Measurements from ENCODE around the gene ZNF138. TPM values are rescaled to one million over a fixed set of nuclear protein-coding genes. Genes with fewer than 3 reads are reported as not detected.
"Not testable (repeated sequence)": the region's sequence is repeated elsewhere in the genome, so short reads cannot be mapped to it uniquely, and the experiment has no call there.

The ZNF138 gene
- total and polyA plus RNA-seq, 4 donors: 20.4 to 48.3 (median 27.7) TPM

GRCh38 chr7:64863021-64863420 is 68.8 kb downstream of the ZNF138 start:
- H3K4me1 ChIP-seq (ENCODE audit: control insufficient read depth, insufficient read depth, low read length): no peaks in the 10 kb centered on the region
- WGBS (ENCODE audit: insufficient coverage): 96% methylated on average over 9 of the region's 9 CpGs
- no peak for DNase-seq (ENCODE audit: low read depth in 4 of 6, low spot score in 6 of 6)

GRCh38 chr7:64863530-64863929 is 69.3 kb downstream of the ZNF138 start:
- H3K36me3 ChIP-seq (ENCODE audit: control insufficient read depth, insufficient read depth, low read length); H3K4me3 ChIP-seq (ENCODE audit: low read depth, low read length); H3K27ac ChIP-seq (ENCODE audit: low read depth, low read length); DNase-seq (ENCODE audit: low read depth in 4 of 6, low spot score in 6 of 6); H3K9me3 ChIP-seq (ENCODE audit: control insufficient read depth, insufficient read depth, low read length); H3K4me1 ChIP-seq (ENCODE audit: control insufficient read depth, insufficient read depth, low read length); H3K27me3 ChIP-seq (ENCODE audit: control insufficient read depth, insufficient read depth, low read length): not testable (repeated sequence)
- 100% methylated on average over 1 of the region's 3 CpGs for WGBS (ENCODE audit: insufficient coverage)

More at GRCh38 chr7:64863021-64863420, 68.8 kb downstream of the ZNF138 start:
- no peaks in the 10 kb centered on the region for H3K27me3 ChIP-seq (ENCODE audit: control insufficient read depth, insufficient read depth, low read length)
- H3K9me3 ChIP-seq (ENCODE audit: control insufficient read depth, insufficient read depth, low read length): no peaks in the 10 kb centered on the region
- H3K27ac ChIP-seq (ENCODE audit: low read depth, low read length): no peak overlapping the region
- no peak overlapping the region for H3K4me3 ChIP-seq (ENCODE audit: low read depth, low read length)
- peaks cover 3% of the 10 kb centered on the region for H3K36me3 ChIP-seq (ENCODE audit: control insufficient read depth, insufficient read depth, low read length)

- 85% methylated on average over 7 of the region's 7 CpGs for WGBS (ENCODE audit: insufficient coverage)
Observed at GRCh38 chr7:64863969-64864368, 69.7 kb downstream of the ZNF138 start.

GRCh38 chr7:64867863-64868440 is 73.7 kb downstream of the ZNF138 start:
- 90% methylated on average over 17 of the region's 18 CpGs for WGBS (ENCODE audit: insufficient coverage)
- H3K4me3 ChIP-seq (ENCODE audit: low read depth, low read length): no peak overlapping the region
- H3K9me3 ChIP-seq (ENCODE audit: control insufficient read depth, insufficient read depth, low read length): no peaks in the 10 kb centered on the region
- no peaks in the 10 kb centered on the region for H3K27me3 ChIP-seq (ENCODE audit: control insufficient read depth, insufficient read depth, low read length)
- no peaks in the 10 kb centered on the region for H3K4me1 ChIP-seq (ENCODE audit: control insufficient read depth, insufficient read depth, low read length)
- H3K27ac ChIP-seq (ENCODE audit: low read depth, low read length): no peak overlapping the region
- peaks cover 3% of the 10 kb centered on the region for H3K36me3 ChIP-seq (ENCODE audit: control insufficient read depth, insufficient read depth, low read length)
- no peak for DNase-seq (ENCODE audit: low read depth in 4 of 6, low spot score in 6 of 6)

More at GRCh38 chr7:64863969-64864368, 69.7 kb downstream of the ZNF138 start:
- Histone ChIP-seq H3K27me3 (ENCODE audit: control insufficient read depth, insufficient read depth, low read length) (no peaks in the 10 kb centered on the region), H3K4me3 (ENCODE audit: low read depth, low read length) (no peak overlapping the region), H3K9me3 (ENCODE audit: control insufficient read depth, insufficient read depth, low read length) (no peaks in the 10 kb centered on the region), H3K36me3 (ENCODE audit: control insufficient read depth, insufficient read depth, low read length) (peaks cover 3% of the 10 kb centered on the region), H3K4me1 (ENCODE audit: control insufficient read depth, insufficient read depth, low read length) (no peaks in the 10 kb centered on the region), H3K27ac (ENCODE audit: low read depth, low read length) (no peak overlapping the region)
- no peak for DNase-seq (ENCODE audit: low read depth in 4 of 6, low spot score in 6 of 6)

- Histone ChIP-seq H3K27ac (ENCODE audit: low read depth, low read length) (no peak overlapping the region), H3K4me1 (ENCODE audit: control insufficient read depth, insufficient read depth, low read length) (no peaks in the 10 kb centered on the region), H3K4me3 (ENCODE audit: low read depth, low read length) (no peak overlapping the region), H3K36me3 (ENCODE audit: control insufficient read depth, insufficient read depth, low read length) (no peaks in the 10 kb centered on the region), H3K27me3 (ENCODE audit: control insufficient read depth, insufficient read depth, low read length) (no peaks in the 10 kb centered on the region), H3K9me3 (ENCODE audit: control insufficient read depth, insufficient read depth, low read length) (no peaks in the 10 kb centered on the region)
- DNase-seq (ENCODE audit: low read depth in 4 of 6, low spot score in 6 of 6): no peak
- WGBS (ENCODE audit: insufficient coverage): 87% methylated on average over 4 of the region's 11 CpGs
Observed at GRCh38 chr7:64868499-64868898, 74.3 kb downstream of the ZNF138 start.

- H3K36me3 ChIP-seq (ENCODE audit: control insufficient read depth, insufficient read depth, low read length): no peaks in the 10 kb centered on the region
- no peak overlapping the region for H3K27ac ChIP-seq (ENCODE audit: low read depth, low read length)
- no peak overlapping the region for H3K4me3 ChIP-seq (ENCODE audit: low read depth, low read length)
- H3K27me3 ChIP-seq (ENCODE audit: control insufficient read depth, insufficient read depth, low read length): no peaks in the 10 kb centered on the region
- H3K4me1 ChIP-seq (ENCODE audit: control insufficient read depth, insufficient read depth, low read length): no peaks in the 10 kb centered on the region
- H3K9me3 ChIP-seq (ENCODE audit: control insufficient read depth, insufficient read depth, low read length): no peaks in the 10 kb centered on the region
- no peak for DNase-seq (ENCODE audit: low read depth in 4 of 6, low spot score in 6 of 6)
- 81% methylated on average over 7 of the region's 8 CpGs for WGBS (ENCODE audit: insufficient coverage)
Observed at GRCh38 chr7:64869121-64869725, 75.0 kb downstream of the ZNF138 start.

GRCh38 chr7:64869912-64870562 is 75.8 kb downstream of the ZNF138 start:
- Histone ChIP-seq H3K4me1 (ENCODE audit: control insufficient read depth, insufficient read depth, low read length) (no peaks in the 10 kb centered on the region), H3K27ac (ENCODE audit: low read depth, low read length) (no peak overlapping the region), H3K27me3 (ENCODE audit: control insufficient read depth, insufficient read depth, low read length) (no peaks in the 10 kb centered on the region), H3K4me3 (ENCODE audit: low read depth, low read length) (no peak overlapping the region), H3K36me3 (ENCODE audit: control insufficient read depth, insufficient read depth, low read length) (no peaks in the 10 kb centered on the region), H3K9me3 (ENCODE audit: control insufficient read depth, insufficient read depth, low read length) (peaks cover 2% of the 10 kb centered on the region)
- no peak for DNase-seq (ENCODE audit: low read depth in 4 of 6, low spot score in 6 of 6)
- 94% methylated on average over 32 of the region's 32 CpGs for WGBS (ENCODE audit: insufficient coverage)

- H3K27me3 ChIP-seq (ENCODE audit: control insufficient read depth, insufficient read depth, low read length): no peaks in the 10 kb centered on the region
- H3K4me1 ChIP-seq (ENCODE audit: control insufficient read depth, insufficient read depth, low read length): no peaks in the 10 kb centered on the region
- H3K4me3 ChIP-seq (ENCODE audit: low read depth, low read length): no peak overlapping the region
- peaks cover 3% of the 10 kb centered on the region for H3K9me3 ChIP-seq (ENCODE audit: control insufficient read depth, insufficient read depth, low read length)
- DNase-seq (ENCODE audit: low read depth in 4 of 6, low spot score in 6 of 6): no peak
- H3K36me3 ChIP-seq (ENCODE audit: control insufficient read depth, insufficient read depth, low read length): no peaks in the 10 kb centered on the region
- no peak overlapping the region for H3K27ac ChIP-seq (ENCODE audit: low read depth, low read length)
- 100% methylated on average over 6 of the region's 13 CpGs for WGBS (ENCODE audit: insufficient coverage)
Observed at GRCh38 chr7:64870656-64871055, 76.4 kb downstream of the ZNF138 start.

GRCh38 chr7:64871761-64872160 is 77.5 kb downstream of the ZNF138 start:
- H3K27ac ChIP-seq (ENCODE audit: low read depth, low read length): no peak overlapping the region
- DNase-seq (ENCODE audit: low read depth in 4 of 6, low spot score in 6 of 6): no peak
- 82% methylated on average over 8 of the region's 8 CpGs for WGBS (ENCODE audit: insufficient coverage)
- no peaks in the 10 kb centered on the region for H3K27me3 ChIP-seq (ENCODE audit: control insufficient read depth, insufficient read depth, low read length)
- H3K4me1 ChIP-seq (ENCODE audit: control insufficient read depth, insufficient read depth, low read length): peaks cover 2% of the 10 kb centered on the region
- H3K9me3 ChIP-seq (ENCODE audit: control insufficient read depth, insufficient read depth, low read length): peaks cover 3% of the 10 kb centered on the region
- no peak overlapping the region for H3K4me3 ChIP-seq (ENCODE audit: low read depth, low read length)
- H3K36me3 ChIP-seq (ENCODE audit: control insufficient read depth, insufficient read depth, low read length): no peaks in the 10 kb centered on the region
